GM23338 (cell line): ENCODE results near the gene PHACTR1. TPM values are rescaled to one million over a fixed set of nuclear protein-coding genes. Genes with fewer than 3 reads are reported as not detected.

Experiments used
- ATAC-seq: fragments of 200-7000 bp; cut with Tn5 transposase; 3 replicates; pipeline ENCODE4 v1.9.1; 2020
- DNase-seq: peaks from one replicate; pipeline ENCODE4 v3.0.0-alpha.2; 2015; ENCODE audit warnings: low spot score
- H2AFZ ChIP-seq: fragments of 200-600 bp; sonication (generic); 2 replicates; pipeline ENCODE4 v1.8.0; 2016; ENCODE audit warnings: antibody characterized with exemption, mild to moderate bottlenecking, moderate library complexity
- H3F3A ChIP-seq: fragments of 200-600 bp; sonication (generic); replicated peaks from 2 replicates; pipeline ENCODE4 v1.8.0; 2017; ENCODE audit warnings: antibody characterized with exemption, mixed run types, low read depth
- H3K27ac ChIP-seq: fragments of 200-600 bp; sonication (generic); 2 replicates; pipeline ENCODE4 v1.6.1; 2016; ENCODE audit warnings: low read depth
- H3K27me3 ChIP-seq: fragments of 200-600 bp; sonication (generic); 2 replicates; pipeline ENCODE4 v1.8.0; 2016; ENCODE audit warnings: mild to moderate bottlenecking, mixed run types, moderate library complexity; ENCODE audit not compliant: insufficient read depth
- H3K36me3 ChIP-seq: fragments of 200-600 bp; sonication (generic); 2 replicates; pipeline ENCODE4 v1.8.0; 2016; ENCODE audit warnings: mild to moderate bottlenecking; ENCODE audit not compliant: insufficient read depth
- H3K4me1 ChIP-seq: fragments of 200-600 bp; sonication (generic); 2 replicates; pipeline ENCODE4 v1.8.0; 2016; ENCODE audit warnings: mild to moderate bottlenecking, moderate library complexity; ENCODE audit not compliant: insufficient read depth
- H3K4me2 ChIP-seq: fragments of 200-600 bp; sonication (generic); 2 replicates; pipeline ENCODE4 v1.7.1; 2017; ENCODE audit warnings: mixed run types
- H3K4me3 ChIP-seq: fragments of 200-600 bp; sonication (generic); 2 replicates; pipeline ENCODE4 v1.6.1; 2016; ENCODE audit warnings: mixed run types
- H3K79me2 ChIP-seq: fragments of 200-600 bp; sonication (generic); replicated peaks from 2 replicates; pipeline ENCODE4 v1.8.0; 2017; ENCODE audit warnings: mild to moderate bottlenecking; ENCODE audit not compliant: insufficient read depth
- H3K9me2 ChIP-seq: fragments of 200-600 bp; sonication (generic); 2 replicates; pipeline ENCODE4 v1.8.0; 2017; ENCODE audit not compliant: insufficient read depth
- H4K20me1 ChIP-seq: fragments of 200-600 bp; sonication (generic); replicated peaks from 2 replicates; pipeline ENCODE4 v1.8.0; 2017; ENCODE audit warnings: mild to moderate bottlenecking; ENCODE audit not compliant: insufficient read depth
- H3K27ac Mint-ChIP-seq: 2 replicates; pipeline ENCODE4 v1.8.0; 2020; ENCODE audit warnings: inconsistent platforms, mild to moderate bottlenecking, moderate library complexity, mixed read lengths
- H3K27me3 Mint-ChIP-seq: 3 replicates; pipeline ENCODE4 v1.8.0; 2022; ENCODE audit warnings: low read depth, mild to moderate bottlenecking, moderate library complexity, mixed read lengths, inconsistent platforms; ENCODE audit not compliant: insufficient read depth, poor library complexity
- H3K36me3 Mint-ChIP-seq: 3 replicates; pipeline ENCODE4 v1.8.0; 2021; ENCODE audit warnings: low read depth, mild to moderate bottlenecking, inconsistent platforms, moderate library complexity, mixed read lengths
- H3K4me1 Mint-ChIP-seq: 3 replicates; pipeline ENCODE4 v1.8.0; 2020; ENCODE audit warnings: mild to moderate bottlenecking, inconsistent platforms, mixed read lengths
- H3K4me3 Mint-ChIP-seq: 3 replicates; pipeline ENCODE4 v1.8.0; 2021; ENCODE audit warnings: moderate library complexity, mild to moderate bottlenecking, inconsistent platforms, mixed read lengths
- H3K9me3 Mint-ChIP-seq: 3 replicates; pipeline ENCODE4 v1.8.0; 2020; ENCODE audit warnings: moderate library complexity, mild to moderate bottlenecking, inconsistent platforms, mixed read lengths
- CREB1 ChIP-seq: fragments of 250-450 bp; sonication (Bioruptor Pico); IDR thresholded peaks from 2 replicates; pipeline ENCODE4 v1.5.0; 2020; ENCODE audit warnings: low read depth, mild to moderate bottlenecking, moderate library complexity
- EZH2 ChIP-seq: fragments of 200-600 bp; sonication (generic); IDR thresholded peaks from one replicate; pipeline ENCODE4 v1.8.0; 2017; ENCODE audit warnings: antibody characterized with exemption, mild to moderate bottlenecking, low read depth; ENCODE audit not compliant: unreplicated experiment
- EZH2phosphoT487 ChIP-seq: fragments of 200-600 bp; sonication (generic); IDR thresholded peaks from one replicate; pipeline ENCODE4 v1.8.1; 2018; ENCODE audit warnings: antibody characterized with exemption; ENCODE audit not compliant: unreplicated experiment
- JUNB ChIP-seq: IDR thresholded peaks from one replicate; pipeline ENCODE4 v1.6.1; 2016; ENCODE audit warnings: antibody characterized with exemption; ENCODE audit not compliant: unreplicated experiment
- NANOG ChIP-seq: IDR thresholded peaks from 2 replicates; pipeline ENCODE4 v1.6.1; 2016; ENCODE audit warnings: antibody characterized with exemption, borderline replicate concordance
- POLR2AphosphoS5 ChIP-seq: IDR thresholded peaks from 2 replicates; pipeline ENCODE4 v1.6.1; 2016; ENCODE audit warnings: antibody characterized with exemption, low read depth
- STAT1 ChIP-seq: IDR thresholded peaks from one replicate; pipeline ENCODE4 v1.6.1; 2016; ENCODE audit warnings: antibody characterized with exemption; ENCODE audit not compliant: unreplicated experiment
- ZNF114 ChIP-seq: fragments of 250-450 bp; sonication (Bioruptor Pico); IDR thresholded peaks from 2 replicates; pipeline ENCODE4 v1.5.0; 2020; ENCODE audit warnings: mild to moderate bottlenecking, moderate library complexity
- ZNF331 ChIP-seq: fragments of 250-450 bp; sonication (Bioruptor Pico); IDR thresholded peaks from 2 replicates; pipeline ENCODE4 v1.5.0; 2020; ENCODE audit warnings: low read depth, mild to moderate bottlenecking, moderate library complexity
- polyA plus RNA-seq: library from polyadenylated mRNA; unstranded; fragments of >200 nt; fragmentation: Nextera tagmentation; extraction: Ambion mirVana; gene quantifications from 2 replicates; pipeline ENCODE4 v1.2.1, GENCODE V29; 2016
- total RNA-seq: library from RNA; depleted of rRNA; stranded (reverse); fragments of >200 nt; shearing (Covaris generic); gene quantifications from 2 replicates; pipeline ENCODE4 v1.2.3, GENCODE V29; 2014
- TF ChIP-seq, protein P1 (sequence below): IDR thresholded peaks from one replicate; pipeline ENCODE4 v1.6.1; 2018; ENCODE audit warnings: antibody characterized with exemption; ENCODE audit not compliant: unreplicated experiment
- TF ChIP-seq, protein P2 (sequence below): IDR thresholded peaks from 2 replicates; pipeline ENCODE4 v1.6.1; 2016; ENCODE audit warnings: antibody characterized with exemption
- TF ChIP-seq, protein P3 (sequence below), 2 experiments: fragments of 200-600 bp in 1 of 2; sonication (generic) in 1 of 2; conservative IDR thresholded peaks; 2 replicates each; pipeline versions ENCODE4 v1.5.1 to v1.6.1; 2016 to 2017; ENCODE audit warnings: antibody characterized with exemption in 2 of 2, low read depth in 2 of 2, mild to moderate bottlenecking in 2 of 2, moderate library complexity in 1 of 2
- TF ChIP-seq, protein P4 (sequence below): fragments of 250-450 bp; sonication (Bioruptor Pico); IDR thresholded peaks from 2 replicates; pipeline ENCODE4 v1.5.0; 2020; ENCODE audit warnings: mild to moderate bottlenecking, moderate library complexity

Gene PHACTR1
- total and polyA plus RNA-seq, 2 experiments from 2014 or later = 5.9 to 19.3 TPM

DNA sequence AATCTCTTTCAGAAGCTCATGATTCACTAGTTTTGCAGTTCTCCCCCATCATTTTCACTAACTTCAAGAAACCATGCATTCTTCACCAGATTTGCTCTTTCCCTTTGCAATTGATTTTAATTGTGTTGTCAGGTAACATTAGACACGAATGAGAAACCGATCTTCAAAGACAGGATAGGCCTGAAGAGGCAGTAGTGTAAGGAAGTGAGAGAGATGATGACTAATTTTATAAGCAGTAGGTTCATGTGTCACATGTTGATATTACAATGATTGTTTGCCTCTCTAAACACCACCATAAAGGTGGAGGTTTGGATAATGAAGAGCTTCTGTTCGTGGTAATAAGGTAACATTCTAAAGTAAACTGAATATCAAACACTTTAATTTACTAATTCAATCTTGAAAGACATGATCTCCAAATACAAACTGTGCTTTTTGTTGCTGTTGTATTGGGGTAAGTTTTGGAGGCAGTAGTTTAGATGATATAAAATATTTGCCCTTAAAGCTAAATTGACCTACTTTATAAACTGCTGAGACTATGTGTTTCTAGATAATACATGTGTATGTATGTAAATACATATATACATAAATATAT lies 207.2 kb downstream of the PHACTR1 start:
- Histone ChIP-seq H4K20me1 (no peaks in the 10 kb centered on the region), H3F3A (no peaks in the 10 kb centered on the region), H3K27ac (no peak overlapping the region), H3K4me3 (no peak overlapping the region), H3K79me2 (no peaks in the 10 kb centered on the region), H3K27me3 (no peaks in the 10 kb centered on the region), H3K36me3 (no peaks in the 10 kb centered on the region), H3K9me2 (no peaks in the 10 kb centered on the region), H3K4me2 (no peak overlapping the region), H3K4me1 (0 out of 2 replicates have a peak, but pooled peaks cover 9% of the 10 kb centered on the region), H2AFZ (no peak overlapping the region)
- H3K4me3 Mint-ChIP-seq = no peak overlapping the region
- ATAC-seq = no peak
- H3K36me3 Mint-ChIP-seq = no peaks in the 10 kb centered on the region
- peaks cover 11% of the 10 kb centered on the region for H3K4me1 Mint-ChIP-seq
- DNase-seq = no peak
- TF ChIP-seq STAT1 (no peak), JUNB (no peak), POLR2AphosphoS5 (no peak), NANOG (no peak), EZH2 (no peak), EZH2phosphoT487 (no peak), ZNF114 (CRISPR knock-in tag) (no peak), ZNF331 (CRISPR knock-in tag) (no peak), CREB1 (no peak)
- TF ChIP-seq, protein P1, sequence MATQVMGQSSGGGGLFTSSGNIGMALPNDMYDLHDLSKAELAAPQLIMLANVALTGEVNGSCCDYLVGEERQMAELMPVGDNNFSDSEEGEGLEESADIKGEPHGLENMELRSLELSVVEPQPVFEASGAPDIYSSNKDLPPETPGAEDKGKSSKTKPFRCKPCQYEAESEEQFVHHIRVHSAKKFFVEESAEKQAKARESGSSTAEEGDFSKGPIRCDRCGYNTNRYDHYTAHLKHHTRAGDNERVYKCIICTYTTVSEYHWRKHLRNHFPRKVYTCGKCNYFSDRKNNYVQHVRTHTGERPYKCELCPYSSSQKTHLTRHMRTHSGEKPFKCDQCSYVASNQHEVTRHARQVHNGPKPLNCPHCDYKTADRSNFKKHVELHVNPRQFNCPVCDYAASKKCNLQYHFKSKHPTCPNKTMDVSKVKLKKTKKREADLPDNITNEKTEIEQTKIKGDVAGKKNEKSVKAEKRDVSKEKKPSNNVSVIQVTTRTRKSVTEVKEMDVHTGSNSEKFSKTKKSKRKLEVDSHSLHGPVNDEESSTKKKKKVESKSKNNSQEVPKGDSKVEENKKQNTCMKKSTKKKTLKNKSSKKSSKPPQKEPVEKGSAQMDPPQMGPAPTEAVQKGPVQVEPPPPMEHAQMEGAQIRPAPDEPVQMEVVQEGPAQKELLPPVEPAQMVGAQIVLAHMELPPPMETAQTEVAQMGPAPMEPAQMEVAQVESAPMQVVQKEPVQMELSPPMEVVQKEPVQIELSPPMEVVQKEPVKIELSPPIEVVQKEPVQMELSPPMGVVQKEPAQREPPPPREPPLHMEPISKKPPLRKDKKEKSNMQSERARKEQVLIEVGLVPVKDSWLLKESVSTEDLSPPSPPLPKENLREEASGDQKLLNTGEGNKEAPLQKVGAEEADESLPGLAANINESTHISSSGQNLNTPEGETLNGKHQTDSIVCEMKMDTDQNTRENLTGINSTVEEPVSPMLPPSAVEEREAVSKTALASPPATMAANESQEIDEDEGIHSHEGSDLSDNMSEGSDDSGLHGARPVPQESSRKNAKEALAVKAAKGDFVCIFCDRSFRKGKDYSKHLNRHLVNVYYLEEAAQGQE = no peak
- TF ChIP-seq, protein P2, sequence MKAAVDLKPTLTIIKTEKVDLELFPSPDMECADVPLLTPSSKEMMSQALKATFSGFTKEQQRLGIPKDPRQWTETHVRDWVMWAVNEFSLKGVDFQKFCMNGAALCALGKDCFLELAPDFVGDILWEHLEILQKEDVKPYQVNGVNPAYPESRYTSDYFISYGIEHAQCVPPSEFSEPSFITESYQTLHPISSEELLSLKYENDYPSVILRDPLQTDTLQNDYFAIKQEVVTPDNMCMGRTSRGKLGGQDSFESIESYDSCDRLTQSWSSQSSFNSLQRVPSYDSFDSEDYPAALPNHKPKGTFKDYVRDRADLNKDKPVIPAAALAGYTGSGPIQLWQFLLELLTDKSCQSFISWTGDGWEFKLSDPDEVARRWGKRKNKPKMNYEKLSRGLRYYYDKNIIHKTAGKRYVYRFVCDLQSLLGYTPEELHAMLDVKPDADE = no peak
- TF ChIP-seq, protein P3, sequence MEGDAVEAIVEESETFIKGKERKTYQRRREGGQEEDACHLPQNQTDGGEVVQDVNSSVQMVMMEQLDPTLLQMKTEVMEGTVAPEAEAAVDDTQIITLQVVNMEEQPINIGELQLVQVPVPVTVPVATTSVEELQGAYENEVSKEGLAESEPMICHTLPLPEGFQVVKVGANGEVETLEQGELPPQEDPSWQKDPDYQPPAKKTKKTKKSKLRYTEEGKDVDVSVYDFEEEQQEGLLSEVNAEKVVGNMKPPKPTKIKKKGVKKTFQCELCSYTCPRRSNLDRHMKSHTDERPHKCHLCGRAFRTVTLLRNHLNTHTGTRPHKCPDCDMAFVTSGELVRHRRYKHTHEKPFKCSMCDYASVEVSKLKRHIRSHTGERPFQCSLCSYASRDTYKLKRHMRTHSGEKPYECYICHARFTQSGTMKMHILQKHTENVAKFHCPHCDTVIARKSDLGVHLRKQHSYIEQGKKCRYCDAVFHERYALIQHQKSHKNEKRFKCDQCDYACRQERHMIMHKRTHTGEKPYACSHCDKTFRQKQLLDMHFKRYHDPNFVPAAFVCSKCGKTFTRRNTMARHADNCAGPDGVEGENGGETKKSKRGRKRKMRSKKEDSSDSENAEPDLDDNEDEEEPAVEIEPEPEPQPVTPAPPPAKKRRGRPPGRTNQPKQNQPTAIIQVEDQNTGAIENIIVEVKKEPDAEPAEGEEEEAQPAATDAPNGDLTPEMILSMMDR (conservative IDR thresholded peaks at IDR 0.05; ENCODE audit: low read depth in 2 of 2) = no peak
- TF ChIP-seq, protein P4, sequence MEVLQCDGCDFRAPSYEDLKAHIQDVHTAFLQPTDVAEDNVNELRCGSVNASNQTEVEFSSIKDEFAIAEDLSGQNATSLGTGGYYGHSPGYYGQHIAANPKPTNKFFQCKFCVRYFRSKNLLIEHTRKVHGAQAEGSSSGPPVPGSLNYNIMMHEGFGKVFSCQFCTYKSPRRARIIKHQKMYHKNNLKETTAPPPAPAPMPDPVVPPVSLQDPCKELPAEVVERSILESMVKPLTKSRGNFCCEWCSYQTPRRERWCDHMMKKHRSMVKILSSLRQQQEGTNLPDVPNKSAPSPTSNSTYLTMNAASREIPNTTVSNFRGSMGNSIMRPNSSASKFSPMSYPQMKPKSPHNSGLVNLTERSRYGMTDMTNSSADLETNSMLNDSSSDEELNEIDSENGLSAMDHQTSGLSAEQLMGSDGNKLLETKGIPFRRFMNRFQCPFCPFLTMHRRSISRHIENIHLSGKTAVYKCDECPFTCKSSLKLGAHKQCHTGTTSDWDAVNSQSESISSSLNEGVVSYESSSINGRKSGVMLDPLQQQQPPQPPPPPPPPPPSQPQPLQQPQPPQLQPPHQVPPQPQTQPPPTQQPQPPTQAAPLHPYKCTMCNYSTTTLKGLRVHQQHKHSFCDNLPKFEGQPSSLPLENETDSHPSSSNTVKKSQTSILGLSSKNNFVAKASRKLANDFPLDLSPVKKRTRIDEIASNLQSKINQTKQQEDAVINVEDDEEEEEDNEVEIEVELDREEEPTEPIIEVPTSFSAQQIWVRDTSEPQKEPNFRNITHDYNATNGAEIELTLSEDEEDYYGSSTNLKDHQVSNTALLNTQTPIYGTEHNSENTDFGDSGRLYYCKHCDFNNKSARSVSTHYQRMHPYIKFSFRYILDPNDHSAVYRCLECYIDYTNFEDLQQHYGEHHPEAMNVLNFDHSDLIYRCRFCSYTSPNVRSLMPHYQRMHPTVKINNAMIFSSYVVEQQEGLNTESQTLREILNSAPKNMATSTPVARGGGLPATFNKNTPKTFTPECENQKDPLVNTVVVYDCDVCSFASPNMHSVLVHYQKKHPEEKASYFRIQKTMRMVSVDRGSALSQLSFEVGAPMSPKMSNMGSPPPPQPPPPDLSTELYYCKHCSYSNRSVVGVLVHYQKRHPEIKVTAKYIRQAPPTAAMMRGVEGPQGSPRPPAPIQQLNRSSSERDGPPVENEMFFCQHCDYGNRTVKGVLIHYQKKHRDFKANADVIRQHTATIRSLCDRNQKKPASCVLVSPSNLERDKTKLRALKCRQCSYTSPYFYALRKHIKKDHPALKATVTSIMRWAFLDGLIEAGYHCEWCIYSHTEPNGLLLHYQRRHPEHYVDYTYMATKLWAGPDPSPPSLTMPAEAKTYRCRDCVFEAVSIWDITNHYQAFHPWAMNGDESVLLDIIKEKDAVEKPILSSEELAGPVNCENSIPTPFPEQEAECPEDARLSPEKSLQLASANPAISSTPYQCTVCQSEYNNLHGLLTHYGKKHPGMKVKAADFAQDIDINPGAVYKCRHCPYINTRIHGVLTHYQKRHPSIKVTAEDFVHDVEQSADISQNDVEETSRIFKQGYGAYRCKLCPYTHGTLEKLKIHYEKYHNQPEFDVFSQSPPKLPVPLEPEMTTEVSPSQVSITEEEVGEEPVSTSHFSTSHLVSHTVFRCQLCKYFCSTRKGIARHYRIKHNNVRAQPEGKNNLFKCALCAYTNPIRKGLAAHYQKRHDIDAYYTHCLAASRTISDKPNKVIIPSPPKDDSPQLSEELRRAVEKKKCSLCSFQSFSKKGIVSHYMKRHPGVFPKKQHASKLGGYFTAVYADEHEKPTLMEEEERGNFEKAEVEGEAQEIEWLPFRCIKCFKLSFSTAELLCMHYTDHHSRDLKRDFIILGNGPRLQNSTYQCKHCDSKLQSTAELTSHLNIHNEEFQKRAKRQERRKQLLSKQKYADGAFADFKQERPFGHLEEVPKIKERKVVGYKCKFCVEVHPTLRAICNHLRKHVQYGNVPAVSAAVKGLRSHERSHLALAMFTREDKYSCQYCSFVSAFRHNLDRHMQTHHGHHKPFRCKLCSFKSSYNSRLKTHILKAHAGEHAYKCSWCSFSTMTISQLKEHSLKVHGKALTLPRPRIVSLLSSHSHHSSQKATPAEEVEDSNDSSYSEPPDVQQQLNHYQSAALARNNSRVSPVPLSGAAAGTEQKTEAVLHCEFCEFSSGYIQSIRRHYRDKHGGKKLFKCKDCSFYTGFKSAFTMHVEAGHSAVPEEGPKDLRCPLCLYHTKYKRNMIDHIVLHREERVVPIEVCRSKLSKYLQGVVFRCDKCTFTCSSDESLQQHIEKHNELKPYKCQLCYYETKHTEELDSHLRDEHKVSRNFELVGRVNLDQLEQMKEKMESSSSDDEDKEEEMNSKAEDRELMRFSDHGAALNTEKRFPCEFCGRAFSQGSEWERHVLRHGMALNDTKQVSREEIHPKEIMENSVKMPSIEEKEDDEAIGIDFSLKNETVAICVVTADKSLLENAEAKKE (CRISPR knock-in tag) = no peak
- no peaks in the 10 kb centered on the region for H3K9me3 Mint-ChIP-seq
- no peak overlapping the region for H3K27ac Mint-ChIP-seq
- peaks cover 2% of the 10 kb centered on the region for H3K27me3 Mint-ChIP-seq
